HG02938 (cell line): Measurements from ENCODE around the gene TICAM2.

Experiments used
- ATAC-seq: cut with Tn5 transposase; IDR thresholded peaks from one replicate; pipeline ENCODE4 v1.9.1; 2021; ENCODE audit warnings: mild to moderate bottlenecking, moderate library complexity; ENCODE audit not compliant: unreplicated experiment

TICAM2 gene

GRCh38 chr5:115573133-115573532, 29.1 kb downstream of the TICAM2 start:
- no peak for ATAC-seq

DNA sequence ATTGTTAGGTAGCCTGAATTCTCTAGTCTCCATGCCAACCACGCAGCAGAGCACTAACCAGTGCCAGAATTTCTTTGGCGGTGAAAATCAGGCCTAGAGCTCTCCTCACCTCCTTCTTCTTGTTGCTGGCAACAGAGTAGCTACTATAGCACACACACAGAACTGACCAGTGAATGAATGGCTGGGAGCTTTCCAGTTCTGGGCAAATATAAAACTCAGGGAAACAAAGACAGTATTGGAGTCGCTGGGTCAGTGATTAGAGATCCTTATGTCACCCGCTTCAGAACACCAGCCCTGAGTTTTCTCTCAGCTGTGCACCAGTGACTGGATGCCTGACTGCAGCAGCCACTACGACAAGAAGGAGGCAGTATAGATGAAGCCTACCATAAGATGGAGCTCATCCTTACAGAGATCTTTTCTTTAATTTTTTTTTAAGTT, 30.8 kb downstream of the TICAM2 start:
- ATAC-seq: no peak

GRCh38 chr5:115568668-115569067, 33.6 kb downstream of the TICAM2 start:
- no peak for ATAC-seq

DNA sequence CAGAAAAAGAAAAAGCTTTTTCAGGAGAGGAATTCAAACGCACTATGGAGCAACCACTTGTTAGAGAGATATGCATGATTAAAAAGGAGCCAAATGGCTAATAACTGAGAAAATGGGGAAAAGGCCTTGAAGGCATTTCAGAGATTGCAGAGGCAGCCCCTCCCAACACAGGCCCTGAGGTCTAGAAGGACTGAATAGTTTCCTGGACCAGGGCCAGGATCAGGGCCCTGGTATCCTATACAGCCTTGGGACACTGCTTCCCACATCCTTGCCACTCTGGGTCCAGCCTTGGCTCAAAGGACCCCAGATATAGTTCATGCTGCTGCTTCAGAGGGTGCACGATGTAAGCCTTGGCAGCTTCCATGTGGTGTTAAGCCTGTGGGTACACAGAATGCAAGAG, 37.0 kb downstream of the TICAM2 start:
- no peak for ATAC-seq

DNA sequence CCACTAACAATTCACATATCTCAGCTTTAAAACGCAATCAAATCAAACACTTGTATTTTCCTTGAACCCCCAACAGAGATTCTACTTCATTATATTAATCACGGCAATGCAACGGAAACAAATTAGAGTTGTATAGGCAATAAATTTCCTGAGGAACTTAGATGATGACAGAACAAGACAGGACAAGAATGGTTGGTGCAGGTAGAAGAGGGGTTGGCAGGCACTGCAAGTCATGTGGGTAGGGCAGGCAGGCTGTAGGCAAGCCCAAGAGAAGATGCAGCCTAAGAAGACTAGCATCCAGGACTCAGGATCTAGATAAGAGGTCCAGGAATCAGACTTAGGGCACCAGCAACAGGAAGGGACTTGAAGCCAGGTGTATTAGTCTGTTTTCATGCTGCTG, 41.1 kb downstream of the TICAM2 start:
- no peak for ATAC-seq

DNA sequence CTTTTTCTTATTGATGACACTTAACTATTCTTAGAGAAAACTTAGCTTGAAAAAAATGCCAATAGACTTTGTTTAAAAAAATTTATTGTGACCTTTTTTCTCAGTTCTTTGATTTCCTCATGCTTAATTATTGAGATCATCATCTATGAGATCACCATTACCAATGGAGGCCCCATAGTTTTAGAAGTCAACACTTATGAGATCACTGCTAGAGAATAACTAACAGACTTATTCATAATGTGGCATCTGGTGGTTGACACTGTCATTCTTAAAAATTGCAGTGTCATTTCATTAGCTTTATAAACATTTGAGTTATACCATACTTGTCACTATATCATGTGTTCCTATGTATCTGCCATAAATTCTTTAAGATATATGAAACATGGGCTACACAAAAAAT, 42.8 kb downstream of the TICAM2 start:
- ATAC-seq: no peak

GRCh38 chr5:115558388-115558956, 43.8 kb downstream of the TICAM2 start:
- ATAC-seq: no peak

- ATAC-seq: no peak
Observed at GRCh38 chr5:115557667-115558387, 44.5 kb downstream of the TICAM2 start.

DNA sequence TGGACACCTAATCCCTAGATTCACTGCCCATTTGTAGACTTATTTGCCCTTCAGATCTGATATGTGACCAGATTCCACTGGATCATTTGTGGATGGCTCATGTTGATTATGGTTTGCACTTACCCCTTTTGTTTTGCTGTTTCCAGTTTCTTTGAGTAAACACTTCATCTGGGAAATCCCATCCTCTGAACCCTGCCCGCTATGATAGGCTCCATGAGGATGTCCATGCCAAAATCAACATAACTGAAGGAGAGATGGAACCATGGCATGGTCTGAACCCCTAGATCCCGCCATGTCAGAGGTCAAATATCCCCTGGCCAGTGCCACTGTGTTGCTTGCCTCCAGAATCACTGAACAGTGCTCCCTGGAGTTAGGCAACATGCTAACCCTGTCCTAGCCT, 46.0 kb downstream of the TICAM2 start:
- no peak for ATAC-seq

- no peak for ATAC-seq
Observed at GRCh38 chr5:115555084-115555633, 47.1 kb downstream of the TICAM2 start.

DNA sequence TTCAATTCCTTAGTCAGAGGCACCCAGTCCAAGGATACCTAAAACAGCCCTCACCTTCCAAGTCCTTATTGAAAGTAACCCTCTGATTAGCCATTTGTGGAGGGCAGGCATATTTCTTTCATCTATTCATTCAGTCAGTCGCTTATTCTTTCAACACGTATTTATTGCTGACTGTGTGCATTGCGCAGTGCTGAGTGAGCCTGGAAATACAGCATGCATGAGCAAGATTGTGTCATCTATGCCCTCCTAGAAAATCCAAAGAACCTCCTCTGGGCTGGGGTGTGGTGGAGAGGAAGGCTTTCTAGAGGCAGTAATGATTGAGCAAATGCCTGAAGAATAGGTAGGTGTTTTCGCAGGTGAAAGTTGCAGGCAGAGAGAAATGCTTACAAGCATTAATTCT, 49.2 kb downstream of the TICAM2 start:
- ATAC-seq: no peak

- ATAC-seq: no peak
Observed at GRCh38 chr5:115551415-115551814, 50.9 kb downstream of the TICAM2 start.

DNA sequence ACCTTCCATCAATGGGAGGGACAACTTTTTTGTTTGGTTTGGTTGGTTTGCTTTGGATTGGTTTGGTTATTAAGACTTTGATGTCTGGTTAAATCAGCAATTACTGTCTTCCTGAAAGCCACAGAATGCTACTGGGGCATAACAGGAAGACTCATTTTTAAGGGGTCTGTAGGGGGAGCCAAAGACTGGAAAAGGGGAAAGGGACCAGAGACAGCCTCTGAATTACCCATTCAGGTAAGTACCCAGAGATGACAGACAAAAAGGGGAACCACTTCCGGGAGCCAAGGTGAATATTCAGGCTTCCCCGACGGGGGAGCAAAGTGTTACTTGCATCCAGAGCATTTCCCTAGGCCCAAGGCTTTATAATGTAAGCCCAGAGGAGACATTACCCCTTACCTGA, 53.1 kb downstream of the TICAM2 start:
- no peak for ATAC-seq

DNA sequence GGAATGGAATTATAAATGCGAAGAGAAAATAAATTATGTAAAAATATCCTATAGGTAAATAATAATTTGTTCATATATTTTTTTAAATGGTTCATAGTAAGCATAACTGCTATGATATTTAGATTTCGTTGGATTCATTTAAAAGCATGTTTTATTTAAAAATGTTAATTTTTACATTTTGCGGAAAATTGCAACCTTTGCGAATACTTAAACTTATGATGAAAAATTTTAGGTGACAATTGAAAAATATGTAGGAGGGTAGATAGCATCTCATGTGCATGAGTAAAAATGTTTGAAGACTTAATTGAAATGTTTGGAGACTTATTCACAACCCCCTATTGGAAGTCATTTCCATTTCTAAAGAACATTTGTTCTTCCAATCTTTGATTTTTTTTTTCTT, 53.6 kb downstream of the TICAM2 start:
- no peak for ATAC-seq

- ATAC-seq: no peak
Observed at GRCh38 chr5:115545351-115545882, 56.9 kb downstream of the TICAM2 start.

DNA sequence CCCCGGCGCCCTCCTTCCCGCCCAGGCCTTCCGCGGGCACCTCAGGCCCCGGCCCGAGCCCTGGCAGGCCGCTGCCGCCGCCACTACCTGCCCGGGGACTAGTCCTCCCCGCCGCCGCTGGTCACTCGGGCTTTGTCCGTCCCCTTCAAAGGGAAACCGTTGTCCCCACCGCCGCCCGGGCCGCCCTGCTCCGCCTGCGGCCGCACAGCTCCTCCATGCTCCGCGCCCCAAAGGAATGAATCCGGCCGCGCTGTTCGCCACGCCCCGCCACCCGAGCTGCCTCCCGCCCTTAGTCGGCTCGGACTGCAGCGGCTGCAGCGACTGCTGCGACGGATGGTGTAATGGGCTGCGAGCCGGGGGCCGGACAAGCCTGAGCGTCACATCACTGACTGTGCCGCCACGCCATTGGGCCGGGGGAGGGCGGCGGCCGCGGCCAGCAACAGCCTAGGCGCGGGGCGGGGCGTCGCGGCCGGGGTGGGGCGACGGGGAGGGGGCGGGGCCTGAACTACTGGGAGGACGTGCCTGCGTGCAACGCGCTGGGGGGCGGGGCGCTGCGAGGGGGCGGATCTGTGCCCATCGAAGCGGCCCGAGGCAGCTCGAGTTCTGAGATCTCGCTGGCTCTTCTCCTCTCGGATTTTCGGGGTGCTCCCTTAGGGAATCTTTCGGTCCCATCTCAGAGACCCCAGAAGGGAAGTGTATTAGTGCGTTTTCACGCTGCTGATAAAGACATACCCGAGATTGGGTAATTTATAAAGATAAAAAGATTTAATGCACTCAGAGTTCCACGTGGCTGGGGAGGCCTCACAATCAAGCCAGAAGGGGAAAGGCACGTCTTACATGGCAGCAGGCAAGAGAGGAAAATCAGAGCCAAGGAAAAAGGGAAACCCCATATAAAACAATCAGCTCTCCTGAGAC, 57.6 kb downstream of the TICAM2 start, which contains the start of gene FEM1C:
Gene FEM1C, minus strand, starts transcription at position 340 of the 915 bp plus-strand sequence. CDS start 1,282 bp downstream, outside the sequence.
- ATAC-seq: peak; percentile 92

GRCh38 chr5:115544043-115544435, 58.2 kb downstream of the TICAM2 start:
- ATAC-seq: peak; percentile 5

DNA sequence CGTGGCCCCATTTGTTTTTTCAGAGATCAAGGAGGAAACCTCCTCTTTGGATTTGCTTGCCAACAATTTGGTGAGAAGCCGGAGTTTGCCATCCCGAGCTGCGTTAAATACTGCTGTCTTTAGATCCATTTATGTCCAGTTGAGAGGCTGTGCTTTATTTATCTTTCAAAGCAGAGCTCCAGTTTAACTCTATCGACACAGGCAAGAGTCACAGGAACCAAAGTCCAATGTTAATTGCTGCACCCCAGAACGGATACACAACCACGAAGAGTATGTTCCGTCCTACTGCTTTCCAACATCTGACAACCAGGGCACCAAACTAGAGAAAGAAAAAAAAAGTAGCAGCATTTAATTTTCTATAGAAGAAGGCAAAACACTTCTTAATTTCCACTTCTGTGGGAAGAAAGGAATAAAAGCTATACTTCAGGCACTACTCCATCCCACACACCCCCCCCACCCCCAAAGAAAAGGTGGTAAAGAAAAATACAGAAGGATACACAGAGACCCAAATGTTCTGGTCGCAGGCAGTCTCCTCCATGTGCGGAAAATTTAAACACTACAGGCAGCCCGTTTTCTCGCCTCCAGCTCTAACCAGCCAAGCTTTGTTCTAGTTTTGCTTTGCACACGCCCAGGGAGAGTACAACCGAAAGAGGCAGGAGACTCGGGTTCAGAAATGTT, 58.8 kb downstream of the TICAM2 start:
- ATAC-seq: peak; percentile 45

GRCh38 chr5:115542651-115543364, 59.5 kb downstream of the TICAM2 start:
- ATAC-seq: no peak

- no peak for ATAC-seq
Observed at GRCh38 chr5:115542086-115542485, 60.2 kb downstream of the TICAM2 start.
